Hepatic stellate cell (primary cell): ENCODE results near the gene MAFF.
"Not testable (repeated sequence)": the region's sequence is repeated elsewhere in the genome, so short reads cannot be mapped to it uniquely, and the experiment has no call there.

Source experiments
- DNase-seq: peaks from one replicate; pipeline ENCODE4 v3.0.0; 2011; ENCODE audit warnings: low spot score

MAFF gene

DNA sequence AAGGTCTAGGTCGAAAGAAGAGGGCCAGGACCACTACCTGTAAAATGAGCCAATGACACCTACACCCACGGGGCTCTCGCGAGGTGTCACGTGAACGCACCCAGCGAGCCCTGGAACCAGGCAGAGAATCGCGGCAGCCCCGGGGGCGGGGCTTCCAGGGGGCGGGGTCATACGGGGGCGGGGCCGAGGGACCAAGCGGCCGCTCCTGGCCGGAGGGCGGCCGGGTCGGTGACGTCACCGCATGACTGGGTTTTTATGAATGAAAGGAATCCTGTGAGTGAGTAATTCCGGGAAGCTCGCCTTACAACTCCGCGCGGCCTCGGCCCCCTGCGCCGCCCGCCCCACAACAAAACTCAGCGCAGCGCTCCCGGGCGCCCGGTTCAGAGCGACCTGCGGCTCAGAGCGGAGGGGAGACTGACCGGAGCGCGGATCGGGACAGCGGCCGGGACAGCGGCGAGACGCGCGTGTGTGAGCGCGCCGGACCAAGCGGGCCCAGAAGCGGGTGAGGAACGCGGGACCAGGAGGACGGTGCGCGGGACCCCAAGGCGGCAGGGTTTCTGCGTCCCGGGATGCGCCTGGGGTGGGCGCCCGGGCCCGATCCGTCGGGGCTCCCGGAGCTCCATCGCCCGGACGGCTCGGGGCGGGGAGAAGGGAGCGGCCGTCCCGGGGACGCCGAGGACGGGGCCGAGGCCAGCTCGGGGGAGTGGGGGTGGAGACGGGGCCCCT is at the start of gene MAFF:
MAFF (plus strand) TSS at position 284 of the 726 bp plus-strand sequence. CDS start 11,860 bp downstream, outside the sequence.
- peak; percentile 93 for DNase-seq

DNA sequence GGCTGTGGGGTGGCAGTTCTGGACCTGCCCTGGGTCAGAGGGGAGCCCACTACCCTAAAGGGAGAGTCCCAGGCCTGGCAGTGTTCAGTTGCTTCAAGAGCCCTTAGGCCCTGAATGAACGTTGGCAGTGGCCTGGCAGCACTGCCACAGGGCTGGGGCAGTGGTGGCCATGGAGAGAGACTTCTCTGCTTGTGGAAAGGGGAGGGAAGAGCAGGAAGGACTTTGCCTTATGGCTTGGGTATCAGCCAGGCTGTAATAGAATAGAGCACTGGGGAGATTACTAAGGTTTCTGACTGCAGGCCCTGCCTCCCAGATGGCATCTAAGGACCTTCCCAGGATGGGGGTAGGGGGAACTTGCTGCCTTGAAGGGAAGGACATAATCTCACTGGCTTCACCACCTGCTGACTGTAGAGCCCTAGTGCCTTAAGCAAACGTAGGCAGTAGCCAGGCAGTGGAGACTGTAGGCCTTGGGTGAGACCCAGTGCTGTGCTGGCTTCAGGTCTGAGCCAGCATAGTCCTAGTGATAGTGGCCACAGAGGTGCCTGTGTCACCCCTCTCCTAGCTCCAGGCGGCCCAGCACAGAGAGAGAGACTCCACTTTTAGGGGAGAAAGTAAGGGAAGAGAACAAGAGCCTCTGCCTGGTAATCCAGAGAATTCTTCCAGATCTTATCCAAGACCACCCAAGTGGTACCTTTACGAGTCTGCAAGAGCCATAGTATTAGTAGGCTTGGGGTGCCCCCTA is 47.8 kb upstream of the MAFF start:
- no peak for DNase-seq

GRCh38 chr22:38154563-38154915 is 47.3 kb upstream of the MAFF start:
- not testable (repeated sequence) for DNase-seq

- DNase-seq: no peak
Observed at GRCh38 chr22:38155703-38156102, 46.1 kb upstream of the MAFF start.

DNA sequence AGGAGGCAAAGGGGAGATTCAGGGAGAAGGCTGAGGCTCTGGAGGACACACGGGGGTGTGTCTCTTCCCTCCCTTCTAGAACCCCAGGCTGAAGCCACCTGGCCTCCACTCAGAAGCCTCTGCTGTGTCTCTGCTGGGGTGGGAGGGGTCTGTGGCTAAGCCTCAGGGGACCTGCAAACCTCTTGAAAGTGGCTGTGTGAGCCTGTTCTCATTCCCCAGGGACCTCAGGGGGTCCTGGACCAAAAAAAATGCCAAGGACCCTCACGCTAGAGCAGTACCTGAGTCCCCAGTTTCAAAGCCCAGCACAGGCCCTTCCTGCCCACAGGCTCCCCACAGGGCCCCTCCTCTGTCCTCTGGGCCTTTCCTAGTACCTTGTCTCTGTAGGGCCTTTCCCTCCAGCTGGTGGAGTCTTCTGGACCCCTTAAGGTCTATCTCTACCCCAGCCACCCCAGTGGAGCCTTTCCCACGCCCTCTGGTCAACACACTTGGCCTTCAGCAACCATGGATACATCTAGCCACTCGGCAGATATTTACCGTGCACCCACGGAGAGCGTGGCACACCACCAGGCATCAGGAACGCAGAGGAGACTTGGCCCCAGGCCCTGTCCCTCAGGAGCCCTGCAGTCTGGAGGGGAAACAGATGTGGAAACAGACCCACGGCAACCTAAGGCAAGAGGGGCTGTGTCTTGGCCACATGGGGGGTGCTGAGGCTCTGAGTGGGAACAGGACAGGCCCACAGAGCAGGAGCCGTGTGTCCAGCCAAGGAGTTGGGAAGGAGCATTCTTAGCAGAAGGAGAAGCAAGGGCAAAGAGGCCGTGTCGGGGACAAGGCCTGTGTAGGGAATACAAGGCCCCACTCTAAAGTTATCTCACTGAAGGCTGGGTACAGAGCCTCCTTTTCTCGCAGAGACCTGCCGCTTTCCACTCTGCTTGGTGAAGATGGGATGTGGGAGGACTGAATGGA is 38.6 kb upstream of the MAFF start:
- no peak for DNase-seq

DNA sequence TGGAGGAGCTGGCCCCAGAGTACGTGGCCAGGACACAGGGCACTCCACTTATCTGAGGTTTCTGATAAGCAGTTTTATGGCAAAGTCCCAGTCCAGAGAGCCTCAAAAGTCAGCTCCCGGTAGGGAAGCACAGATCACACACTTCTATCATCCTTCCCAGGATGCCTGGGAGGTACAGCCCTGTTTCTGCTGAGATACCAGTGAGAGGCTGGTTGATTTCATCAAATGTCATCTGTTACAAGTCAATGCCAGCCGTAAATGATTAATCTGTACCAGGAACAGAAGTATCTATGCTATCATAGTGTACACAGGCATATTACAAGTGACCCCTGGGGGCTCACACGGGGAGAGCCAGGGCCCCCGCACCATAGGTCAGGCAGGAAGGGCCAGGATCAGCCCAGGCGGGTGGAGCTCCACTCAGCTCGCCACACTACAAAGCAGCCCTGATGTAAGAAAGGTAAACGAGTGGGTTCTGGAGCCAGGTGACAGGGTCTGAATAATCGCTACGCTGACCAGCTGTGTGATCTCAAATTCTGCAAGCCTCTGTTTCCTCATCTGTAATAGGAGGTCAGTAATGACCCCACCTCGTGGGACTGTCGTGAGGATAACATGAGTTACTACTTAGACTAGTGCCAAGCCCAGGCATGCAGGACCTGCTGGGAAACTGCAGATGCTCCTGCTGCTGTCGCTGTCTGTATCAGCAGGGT is 37.8 kb upstream of the MAFF start:
- no peak for DNase-seq

DNA sequence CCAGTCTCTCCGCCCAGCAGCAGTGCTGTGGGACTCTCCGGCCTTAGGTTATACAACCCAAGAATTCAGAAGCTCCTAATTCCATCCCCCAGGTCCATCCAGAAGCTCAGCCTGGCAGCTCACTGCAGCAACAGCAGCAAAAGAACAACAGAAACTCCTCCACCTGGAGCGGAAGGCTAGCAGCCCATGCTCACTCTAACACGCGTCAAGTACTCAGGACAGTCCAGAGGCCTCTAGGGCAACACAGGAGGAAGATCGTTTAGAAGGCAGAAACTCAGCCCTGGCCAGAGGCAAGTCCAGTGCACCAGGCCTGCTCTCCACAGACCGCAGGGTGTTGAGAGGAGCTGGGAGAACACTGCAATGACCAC is 37.3 kb upstream of the MAFF start:
- no peak for DNase-seq

DNA sequence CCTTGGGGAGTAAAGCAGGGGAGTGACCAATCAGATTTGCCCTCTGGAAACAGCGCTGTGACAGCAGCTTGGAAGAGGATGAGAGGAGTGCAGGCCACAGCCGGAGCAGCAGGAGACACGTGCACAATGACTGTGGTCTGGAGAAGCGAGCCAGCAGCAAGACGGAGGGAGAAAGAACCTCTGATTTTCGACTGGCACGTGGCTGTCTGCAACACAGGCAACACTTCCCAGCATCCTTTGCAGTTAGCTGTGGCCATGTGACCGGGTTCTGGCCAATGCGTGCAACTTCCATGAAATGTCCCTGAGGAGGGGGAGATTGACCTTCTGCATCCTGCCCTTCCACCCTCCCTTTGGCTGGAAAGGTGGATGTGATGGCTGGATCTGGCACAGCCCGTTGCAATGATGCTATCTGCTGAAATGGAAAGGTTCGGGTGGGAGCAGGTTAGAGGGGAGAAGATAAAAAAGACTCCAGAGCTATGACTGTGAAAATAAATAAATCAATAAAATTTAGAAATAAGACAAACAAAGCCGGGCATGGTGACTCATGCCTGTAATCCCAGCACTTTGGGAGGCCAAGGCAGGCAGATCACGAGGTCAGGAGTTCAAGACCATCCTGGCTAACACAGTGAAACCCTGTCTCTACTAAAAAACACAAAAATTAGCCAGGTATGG is 35.7 kb upstream of the MAFF start:
- no peak for DNase-seq

DNA sequence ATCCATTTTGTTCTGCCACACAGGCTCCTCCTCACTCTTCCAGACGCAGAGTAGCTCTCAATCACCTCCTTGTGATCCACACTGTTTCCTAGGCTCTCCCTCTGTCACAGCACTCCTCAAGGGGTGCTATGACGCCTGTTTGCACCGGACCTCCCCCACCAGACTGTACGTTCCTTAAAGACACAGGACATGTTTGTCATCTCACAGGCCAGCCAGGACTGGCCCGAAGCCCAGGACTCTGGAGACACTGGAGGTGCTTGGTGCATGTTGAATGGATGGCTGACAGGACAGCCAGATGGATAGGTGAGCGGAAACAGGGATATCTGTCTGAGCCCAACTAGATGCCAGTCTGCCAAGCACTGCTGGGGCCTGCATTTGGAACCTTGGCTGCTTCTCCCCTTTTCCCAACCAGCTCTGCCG is 33.8 kb upstream of the MAFF start:
- no peak for DNase-seq

GRCh38 chr22:38169116-38169515 is 32.7 kb upstream of the MAFF start:
- DNase-seq: no peak

- no peak for DNase-seq
Observed at GRCh38 chr22:38170469-38170868, 31.3 kb upstream of the MAFF start.

DNA sequence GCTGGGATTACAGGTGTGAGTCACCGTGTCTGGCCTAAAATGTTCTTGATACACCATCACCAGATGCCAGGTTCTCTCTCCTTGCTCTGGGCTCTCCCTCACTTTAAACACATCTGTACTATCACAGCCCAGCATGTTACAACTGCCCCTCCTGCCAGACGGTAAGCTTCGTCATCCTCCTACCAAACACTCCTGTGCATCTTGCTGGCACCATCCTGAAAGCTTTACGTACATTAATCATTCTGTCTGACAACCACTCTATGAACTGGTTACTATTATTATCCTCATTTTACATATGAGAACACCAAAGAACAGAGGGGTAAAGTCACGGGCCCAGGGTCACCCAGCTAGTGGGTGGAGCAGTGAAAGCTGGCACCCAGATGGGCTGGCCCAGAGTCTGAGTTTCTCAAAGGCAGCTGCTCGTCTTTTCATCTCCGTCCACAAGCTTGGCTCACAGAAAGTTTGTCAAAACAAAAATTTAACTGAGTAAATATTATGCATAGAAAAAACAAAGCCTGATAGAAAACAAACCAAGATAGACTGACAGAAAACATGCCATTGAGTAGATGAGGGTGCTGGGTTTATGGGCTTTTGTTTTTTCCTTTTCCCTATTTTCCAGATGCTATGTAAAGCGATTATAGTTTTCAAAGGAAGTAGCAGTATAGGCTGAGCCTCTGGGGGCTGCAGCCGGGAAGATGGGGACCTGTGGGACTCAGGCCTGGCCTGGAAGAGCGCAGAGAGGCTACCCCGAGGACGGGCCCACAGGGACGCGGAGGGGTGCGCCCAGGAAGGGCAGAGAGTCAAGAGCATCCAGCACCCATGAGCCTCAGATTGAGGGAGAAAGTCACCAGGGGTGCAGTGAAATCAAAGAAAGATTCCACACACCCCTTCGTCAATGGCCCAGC is 29.6 kb upstream of the MAFF start:
- DNase-seq: no peak

DNA sequence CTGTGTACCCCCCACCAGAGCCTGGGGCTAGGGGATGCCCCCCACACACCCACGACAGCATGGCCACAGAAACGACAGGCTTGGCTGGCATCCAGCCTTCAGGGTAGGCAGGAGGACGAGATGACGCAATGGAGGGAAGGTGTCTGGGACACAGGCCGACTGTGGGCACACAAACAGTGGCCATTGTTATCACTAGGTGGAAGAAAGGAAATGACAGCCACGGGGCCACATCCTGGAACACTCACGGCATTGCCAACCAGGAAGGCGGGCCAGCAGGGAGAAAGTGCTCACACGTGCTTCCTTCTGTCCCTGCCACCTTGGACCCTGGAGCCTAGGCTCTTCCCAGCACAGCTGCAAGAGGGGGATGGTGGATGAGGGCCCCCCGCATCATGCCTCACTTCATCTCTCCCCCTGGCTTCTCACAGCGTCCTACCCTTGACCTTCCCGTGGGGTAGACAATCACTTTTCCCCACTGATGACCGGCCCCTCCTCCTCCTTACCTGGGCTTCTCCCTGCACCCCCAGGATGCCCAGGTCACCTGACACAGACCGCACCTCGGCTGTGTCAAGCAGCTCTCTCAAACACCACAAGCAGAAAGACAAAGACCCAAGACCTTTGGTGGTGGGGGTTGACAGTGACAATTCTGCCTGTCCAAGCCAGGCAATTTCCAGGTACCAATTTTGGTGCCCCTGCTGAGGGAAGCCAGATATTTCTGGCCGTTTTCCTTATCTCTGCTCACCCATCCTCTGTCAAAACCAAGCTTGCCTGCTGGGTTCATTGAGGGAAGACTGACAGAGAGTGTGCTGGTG is 28.8 kb upstream of the MAFF start:
- no peak for DNase-seq

- no peak for DNase-seq
Observed at GRCh38 chr22:38173641-38173906, 28.2 kb upstream of the MAFF start.

- DNase-seq: no peak
Observed at GRCh38 chr22:38174626-38175025, 27.2 kb upstream of the MAFF start.

- DNase-seq: no peak
Observed at GRCh38 chr22:38175206-38176118, 26.3 kb upstream of the MAFF start.

DNA sequence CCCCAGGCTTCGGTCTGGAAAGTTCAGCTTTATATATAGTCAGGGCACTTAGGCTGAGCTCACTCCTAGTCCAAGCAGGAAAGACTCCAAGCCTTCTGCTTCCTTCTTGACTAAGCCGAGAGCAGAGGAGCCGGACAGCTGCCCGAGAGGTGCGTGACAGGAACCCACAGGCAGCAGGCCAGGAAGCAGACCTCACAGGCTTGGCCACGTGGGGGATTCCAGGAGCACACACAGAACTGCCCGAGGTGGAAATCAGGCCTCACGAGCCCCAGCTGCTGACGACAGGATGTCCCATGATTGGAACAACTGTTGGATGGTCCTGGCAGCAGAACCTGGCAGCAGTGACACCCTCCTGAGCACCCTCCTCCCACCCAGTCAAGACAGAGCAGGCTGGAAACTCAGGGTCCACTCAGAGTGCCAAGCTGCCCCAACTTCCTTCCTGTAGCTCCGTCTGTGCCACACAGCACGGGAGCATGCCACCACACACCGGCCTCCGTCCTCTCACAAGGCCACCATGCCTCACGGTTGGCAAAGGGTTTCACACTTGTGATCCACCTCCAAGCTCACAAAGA is 25.5 kb upstream of the MAFF start:
- DNase-seq: no peak

GRCh38 chr22:38177044-38177443 is 24.8 kb upstream of the MAFF start:
- DNase-seq: no peak
